Measurements from ENCODE around the gene GGACT. TPM values are rescaled to one million over a fixed set of nuclear protein-coding genes. Genes with fewer than 3 reads are reported as not detected.

The GGACT gene
- total and polyA plus RNA-seq, 2 of the 8 experiments (the other 6 are each of a cell fraction or from before 2014, with no cell fraction given) = 1.1 to 1.5 TPM

DNA sequence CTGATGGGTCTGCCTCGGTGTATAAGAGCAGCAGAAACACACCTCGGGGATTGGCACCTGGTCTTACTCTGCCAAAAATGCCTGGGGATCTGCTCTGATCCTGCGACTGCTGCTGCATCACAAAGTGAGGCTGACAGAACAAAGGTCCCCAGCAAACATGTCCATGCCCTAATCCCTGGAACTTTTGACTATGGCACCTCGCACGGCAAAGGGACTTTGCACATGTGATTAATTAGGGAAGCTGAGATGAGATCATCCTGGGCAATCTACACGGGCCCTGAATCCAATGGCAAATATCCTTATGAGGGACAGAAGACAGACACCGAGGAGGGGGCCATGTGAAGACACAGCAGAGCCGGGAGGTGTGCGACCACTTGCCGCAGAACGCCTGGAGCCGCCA lies 8.5 kb downstream of the GGACT start:
- no peaks in the 10 kb centered on the region for H3K79me1 ChIP-seq (ENCODE audit: low read depth, low read length)
- no peak for FAIRE-seq
- no peak overlapping the region for H3K14ac ChIP-seq (ENCODE audit: insufficient read length)
- CTCF ChIA-PET (ENCODE audit: partially characterized antibody) = interaction anchor here (1.1 to 1.9 kb wide), 2 partner anchors 8 kb away, joined by 3 to 7 read pairs; no protein-coding TSS in a partner anchor
- no peak overlapping the region for H3K23ac ChIP-seq (ENCODE audit: insufficient read length)
- no peak overlapping the region for H3K4me3 ChIP-seq (ENCODE audit: extremely low read depth in 1 of 4, insufficient read depth in 2 of 4, low read depth in 3 of 4, low read length in 4 of 4)
- no peaks in the 10 kb centered on the region for H3K23me2 ChIP-seq (ENCODE audit: low read depth, low read length)
- H3K36me3 ChIP-seq (ENCODE audit: control insufficient read depth in 2 of 4, insufficient read depth in 4 of 4, low read length in 3 of 4) = peaks cover 0 to 6% (median 1%) of the 10 kb centered on the region in 4 experiments; a peak in 1 of 8 replicates
- H3K9ac ChIP-seq (replicated peaks in 1 of 4; ENCODE audit: extremely low read depth in 1 of 4, low read depth in 3 of 4, low read length in 3 of 4) = no peak overlapping the region
- H4K5ac ChIP-seq (ENCODE audit: insufficient read length, low read depth, low read length) = no peak overlapping the region
- no peaks in the 10 kb centered on the region for H3K4me1 ChIP-seq (replicated peaks in 1 of 4; ENCODE audit: control insufficient read depth in 3 of 4, insufficient read depth in 4 of 4, low read length in 3 of 4)
- H3K79me2 ChIP-seq (ENCODE audit: control insufficient read depth in 1 of 2, insufficient read depth in 2 of 2, low read length in 2 of 2) = no peaks in the 10 kb centered on the region
- H4K8ac ChIP-seq (ENCODE audit: extremely low read depth, insufficient read depth, low read length) = no peak overlapping the region
- no peak overlapping the region for H3K27ac ChIP-seq (ENCODE audit: low read depth, low read length)
- H2BK12ac ChIP-seq (ENCODE audit: low read depth, low read length) = no peak overlapping the region
- no peak overlapping the region for H2BK15ac ChIP-seq (ENCODE audit: low read length)
- H3K27me3 ChIP-seq (replicated peaks in 1 of 4; ENCODE audit: control insufficient read depth in 3 of 4, extremely low read depth in 1 of 4, insufficient read depth in 3 of 4, low read length in 3 of 4) = no peaks in the 10 kb centered on the region
- 93% methylated on average over 12 of the region's 12 CpGs; no CpG with 5 or more reads in 1 of the 2 experiments for WGBS, 2 experiments (ENCODE audit: extremely low coverage in 1 of 2, insufficient coverage in 1 of 2, insufficient read length in 1 of 2, insufficient replicate concordance in 2 of 2, low coverage in 1 of 2, low lambda C conversion rate in 2 of 2, missing lambda C conversion rate in 1 of 2)
- H3K9me3 ChIP-seq (ENCODE audit: insufficient read depth in 2 of 2, low read depth in 1 of 2, low read length in 1 of 2) = peaks cover 4 to 10% of the 10 kb centered on the region in 2 experiments; a peak in 2 of 4 replicates
- no peak overlapping the region for H3K4ac ChIP-seq (replicated peaks; ENCODE audit: insufficient read length, low read depth, low read length)
- no peak overlapping the region for H2BK5ac ChIP-seq (ENCODE audit: low read depth, low read length)
- H3K56ac ChIP-seq (replicated peaks; ENCODE audit: insufficient read length, low read depth, low read length) = no peak overlapping the region
- TF ChIP-seq, protein P1, sequence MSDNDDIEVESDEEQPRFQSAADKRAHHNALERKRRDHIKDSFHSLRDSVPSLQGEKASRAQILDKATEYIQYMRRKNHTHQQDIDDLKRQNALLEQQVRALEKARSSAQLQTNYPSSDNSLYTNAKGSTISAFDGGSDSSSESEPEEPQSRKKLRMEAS (IDR thresholded peaks at IDR 0.05) = no peak
- TF ChIP-seq JUN (IDR thresholded peaks at IDR 0.05; ENCODE audit: low read depth, low read length) (no peak), EGR1 (IDR thresholded peaks at IDR 0.05; ENCODE audit: borderline replicate concordance, low read depth, low read length) (no peak), TAF7 (optimal IDR thresholded peaks at IDR 0.05; ENCODE audit: borderline replicate concordance, low read depth, low read length) (no peak), RNF2 (IDR thresholded peaks at IDR 0.05; ENCODE audit: borderline replicate concordance, low read depth, low read length, missing control alignments, poor library complexity, severe bottlenecking) (no peak), POLR2A (IDR thresholded peaks at IDR 0.05; ENCODE audit: control extremely low read depth in 1 of 2, low read depth in 2 of 2, low read length in 2 of 2) (no peak), NANOG (IDR thresholded peaks at IDR 0.05; ENCODE audit: insufficient read depth, low read depth, low read length, poor library complexity, severe bottlenecking) (no peak)
- H2AFZ ChIP-seq (ENCODE audit: low read length) = no peak overlapping the region
- no peak overlapping the region for H2BK20ac ChIP-seq (ENCODE audit: low read length)
- no peak overlapping the region for H3K4me2 ChIP-seq (ENCODE audit: insufficient read depth in 1 of 2, low read depth in 2 of 2, low read length in 2 of 2)
- POLR2A ChIA-PET (ENCODE audit: partially characterized antibody) = no interaction called here
- H2AK5ac ChIP-seq (ENCODE audit: low read depth, low read length) = no peak overlapping the region
- H2BK120ac ChIP-seq (replicated peaks; ENCODE audit: low read depth, low read length) = no peak overlapping the region
- no peak for DNase-seq (ENCODE audit: low read depth in 1 of 2, low spot score in 2 of 2)
- H4K20me1 ChIP-seq (replicated peaks in 1 of 2; ENCODE audit: control insufficient read depth in 1 of 2, insufficient read depth in 2 of 2, low read length in 2 of 2) = no peaks in the 10 kb centered on the region
- H4K91ac ChIP-seq (replicated peaks; ENCODE audit: insufficient read length, low read length) = no peak overlapping the region
- H3K18ac ChIP-seq (ENCODE audit: extremely low read depth, low read length) = no peak overlapping the region

Measured in H1 (cell line).